GM12878 (cell line): ENCODE data around the gene ARMC8. TPM values are rescaled to one million over a fixed set of nuclear protein-coding genes. Genes with fewer than 3 reads are reported as not detected.

ENCODE experiments used
- ATAC-seq: fragments of 200-7000 bp; cut with Tn5 transposase; 3 replicates; pipeline ENCODE4 v1.9.1; 2020; ENCODE audit warnings: mild to moderate bottlenecking, moderate library complexity
- Bru-seq: library from RNA; stranded (reverse); fragments of 400-500 nt; gene quantifications from one replicate; lab custom pipeline; 2021; lab: Mats Ljungman, UMichigan
- BruChase-seq, 2 experiments: library from RNA; stranded (reverse); fragments of 400-500 nt; gene quantifications; one replicate each; lab custom pipeline; 2021; lab: Mats Ljungman, UMichigan
- BruUV-seq: library from RNA; stranded (reverse); fragments of 400-500 nt; replicated peaks from 2 replicates; lab custom pipeline; 2021; lab: Mats Ljungman, UMichigan
- CTCF ChIA-PET: fragments of 300-600 bp; sonication (Branson Sonifier 250); formaldehyde crosslinking; extraction: SDS; loops from one replicate; lab custom pipeline; 2021; ENCODE audit warnings: inconsistent platforms; lab: Yijun Ruan, JAX
- POLR2A ChIA-PET: fragments of 350-600 bp; formaldehyde crosslinking; extraction: SDS; loops from one replicate; lab custom pipeline; 2021; ENCODE audit warnings: inconsistent platforms; lab: Charles Lee
- RAD21 ChIA-PET: fragments of 300-600 bp; sonication (Branson Sonifier 250); formaldehyde crosslinking; loops from one replicate; lab custom pipeline; 2023; ENCODE audit warnings: antibody characterized with exemption; ENCODE audit not compliant: unreplicated experiment; lab: Charles Lee
- SMC1A ChIA-PET: fragments of 300-600 bp; sonication (Branson Sonifier 250); formaldehyde crosslinking; loops from one replicate; lab custom pipeline; 2023; ENCODE audit not compliant: unreplicated experiment, uncharacterized antibody; lab: Charles Lee
- DNase-seq: peaks from one replicate; pipeline ENCODE4 v3.0.0-alpha.2; 2011; ENCODE audit warnings: low read depth, low spot score
- FAIRE-seq: peaks from 3 replicates; lab custom pipeline; 2011; peaks lifted over from hg19 to GRCh38; lab: Jason Lieb, UNC
- H2AFZ ChIP-seq: 2 replicates; pipeline ENCODE4 v1.6.0; 2011; ENCODE audit warnings: low read depth, low read length, control low read depth; ENCODE audit not compliant: control insufficient read depth
- H3K27ac ChIP-seq: 2 replicates; pipeline ENCODE4 v1.5.1; 2011; ENCODE audit warnings: control low read depth; ENCODE audit not compliant: control insufficient read depth, insufficient read depth
- H3K27me3 ChIP-seq, 2 experiments: replicated peaks in 1 of 2; 2 replicates each; pipeline versions ENCODE4 v1.6.0 to v1.6.1; 2011; ENCODE audit warnings: low read length in 1 of 2; ENCODE audit not compliant: control insufficient read depth in 2 of 2, insufficient read depth in 2 of 2
- H3K36me3 ChIP-seq, 2 experiments: 2 replicates each; pipeline ENCODE4 v1.5.1; 2011; ENCODE audit warnings: low read length in 1 of 2; ENCODE audit not compliant: control insufficient read depth in 2 of 2, insufficient read depth in 2 of 2
- H3K4me1 ChIP-seq: 2 replicates; pipeline ENCODE4 v1.6.1; 2011; ENCODE audit warnings: mild to moderate bottlenecking, low read length, moderate library complexity, mixed read lengths; ENCODE audit not compliant: control insufficient read depth, insufficient read depth
- H3K4me2 ChIP-seq: 2 replicates; pipeline ENCODE4 v1.6.0; 2011; ENCODE audit warnings: control low read depth; ENCODE audit not compliant: control insufficient read depth, insufficient read depth
- H3K4me3 ChIP-seq: fragments of 200-600 bp; sonication (generic); 2 replicates; pipeline ENCODE4 v1.5.1; 2016
- H3K79me2 ChIP-seq: 2 replicates; pipeline ENCODE4 v1.6.0; 2011; ENCODE audit warnings: low read length; ENCODE audit not compliant: control insufficient read depth, insufficient read depth
- H3K9ac ChIP-seq: 2 replicates; pipeline ENCODE4 v1.8.0; 2011; ENCODE audit warnings: low read length, control low read depth, mixed read lengths; ENCODE audit not compliant: control insufficient read depth, insufficient read depth
- H3K9me3 ChIP-seq: replicated peaks from 3 replicates; pipeline ENCODE4 v1.5.1; 2011; ENCODE audit warnings: mild to moderate bottlenecking, low read length; ENCODE audit not compliant: control insufficient read depth, insufficient read depth
- H4K20me1 ChIP-seq: 2 replicates; pipeline ENCODE4 v1.6.0; 2011; ENCODE audit not compliant: control insufficient read depth, insufficient read depth
- BCL11A ChIP-seq: IDR thresholded peaks from 2 replicates; pipeline ENCODE4 v1.6.1; 2011; ENCODE audit warnings: low read depth, low read length
- FOXK2 ChIP-seq: fragments of 450-650 bp; IDR thresholded peaks from 2 replicates; pipeline ENCODE4 v1.6.1; 2017; ENCODE audit warnings: mild to moderate bottlenecking, moderate library complexity
- IRF4 ChIP-seq: IDR thresholded peaks from 2 replicates; pipeline ENCODE4 v1.6.1; 2011; ENCODE audit warnings: low read depth, low read length
- SPI1 ChIP-seq: IDR thresholded peaks from 2 replicates; pipeline ENCODE4 v1.6.1; 2011; ENCODE audit warnings: low read depth, mild to moderate bottlenecking, low read length, moderate library complexity, borderline replicate concordance; ENCODE audit not compliant: insufficient read depth
- SUZ12 ChIP-seq: fragments of 200-600 bp; sonication (generic); IDR thresholded peaks from one replicate; pipeline ENCODE4 v1.6.1; 2018; ENCODE audit warnings: antibody characterized with exemption, mild to moderate bottlenecking; ENCODE audit not compliant: unreplicated experiment
- TAF1 ChIP-seq: IDR thresholded peaks from 2 replicates; pipeline ENCODE4 v1.6.1; 2011; ENCODE audit warnings: mild to moderate bottlenecking, low read depth, low read length, borderline replicate concordance
- WGBS: methylation state at CpG from one replicate; pipeline ENCODE4 v1.1.6; 2016; ENCODE audit warnings: low lambda C conversion rate; ENCODE audit not compliant: insufficient replicate concordance, insufficient coverage; ENCODE audit errors: missing lambda C conversion rate; 5-methylcytosine and 5-hydroxymethylcytosine counted together
- in situ Hi-C: fragments of 300-500 bp; cut with MboI; formaldehyde crosslinking; loops from 9 replicates; pipeline ENCODE4 v1.14.3; 2018; ENCODE audit warnings: mixed read lengths
- intact Hi-C: fragments of 100-400 bp; cut with micrococcal nuclease; formaldehyde crosslinking; loops from one replicate; pipeline ENCODE4 v1.14.2; 2022; ENCODE audit not compliant: unreplicated experiment
- long read RNA-seq, 2 experiments: library from polyadenylated mRNA; unstranded; transcript quantifications; one replicate each; pipeline ENCODE4 v2.0.0, GENCODE V29; 2019 to 2020
- polyA minus RNA-seq, 3 experiments: library from RNA; depleted of rRNA, polyadenylated mRNA; stranded (reverse); fragments of >200 nt; gene quantifications; 2 replicates each; pipeline ENCODE4 v1.2.3, GENCODE V29; 2011
- polyA plus RNA-seq, 11 experiments: library from polyadenylated mRNA; depleted of rRNA in 4 of 11; unstranded in 6 of 11; stranded (reverse) in 5 of 11; fragments of >200 nt; fragmentation: Nextera tagmentation in 4 of 11; fragmentation: Illumina TruSeq in 1 of 11; extraction: Ambion mirVana in 4 of 11; extraction: Trizol in 1 of 11; gene quantifications; 1 replicate in 1 of 11; 2 replicates in 10 of 11; pipeline versions ENCODE4 v1.2.1 to v1.2.3, GENCODE V29; 2011 to 2016; ENCODE audit warnings: inconsistent platforms in 2 of 11, missing spikeins in 2 of 11, low read depth in 1 of 11
- total RNA-seq, 4 experiments: library from RNA; depleted of rRNA in 3 of 4; stranded (reverse); fragments of >200 nt in 3 of 4; fragmentation: Illumina TruSeq in 1 of 4; extraction: Trizol in 1 of 4; gene quantifications; 2 replicates each; pipeline versions ENCODE4 v1.2.1 to v1.2.3, GENCODE V29; 2013 to 2021
- TF ChIP-seq, protein P1 (sequence below): IDR thresholded peaks from 2 replicates; pipeline ENCODE4 v1.6.1; 2012; ENCODE audit warnings: low read depth, low read length, improper control_type of control experiment
- TF ChIP-seq, protein P2 (sequence below): fragments of 450-650 bp; IDR thresholded peaks from 2 replicates; pipeline ENCODE4 v1.6.1; 2016; ENCODE audit warnings: mild to moderate bottlenecking
- TF ChIP-seq, protein P3 (sequence below): IDR thresholded peaks from 2 replicates; pipeline ENCODE4 v1.6.1; 2012; ENCODE audit warnings: improper control_type of control experiment, low read depth, low read length; ENCODE audit not compliant: insufficient replicate concordance

Gene ARMC8
- 180 and 202 TPM in 2 replicates for total RNA-seq (2013; cell fraction: nucleolus; rRNA removed)
- total RNA-seq (2014; rRNA removed) (44.5 and 47.6 TPM in 2 replicates), total RNA-seq (2014; rRNA removed; fragmentation: Illumina TruSeq; extraction: Trizol) (40.1 and 40.3 TPM in 2 replicates), total RNA-seq (2021) (36.4 and 37.0 TPM in 2 replicates), polyA plus RNA-seq (2011; rRNA removed) (66.1 and 93.4 TPM in 2 replicates), polyA plus RNA-seq (2014; fragmentation: Illumina TruSeq; extraction: Trizol) (43.1 and 53.5 TPM in 2 replicates), polyA plus RNA-seq (2014; fragmentation: Nextera tagmentation; extraction: Ambion mirVana) (10 to 100 TPM; 40.3 to 48.4 TPM), polyA plus RNA-seq (2014; rRNA removed) (25.3 and 29.8 TPM in 2 replicates), polyA plus RNA-seq (2016; fragmentation: Nextera tagmentation; extraction: Ambion mirVana) (10 to 100 TPM; 52.9 to 61.5 TPM), polyA minus RNA-seq (2011; rRNA and poly(A)+ RNA removed) (196 and 271 TPM in 2 replicates), Bru-seq, nascent RNA (percentile 82 among the genes with signal in this experiment), BruChase-seq, experiment 1, labeled RNA remaining after a 6-hour chase (percentile 81 among the genes with signal in this experiment), BruChase-seq, experiment 2, labeled RNA remaining after a 2-hour chase (percentile 84 among the genes with signal in this experiment)
- 20.4 TPM for polyA plus RNA-seq (2011; ENCODE audit: low read depth)
- polyA plus RNA-seq (2011; cell fraction: cytosol; rRNA removed) = 69.6 and 83.4 TPM in 2 replicates
- 79.7 and 92.5 TPM in 2 replicates for polyA plus RNA-seq (2011; cell fraction: nucleus; rRNA removed)
- 17.2 and 24.8 TPM in 2 replicates for polyA plus RNA-seq (2012)
- 25.4 and 26.4 TPM in 2 replicates for polyA minus RNA-seq (2011; cell fraction: cytosol; rRNA and poly(A)+ RNA removed)
- polyA minus RNA-seq (2011; cell fraction: nucleus; rRNA and poly(A)+ RNA removed) = 134 and 165 TPM in 2 replicates
- long read RNA-seq, experiment 1, full-length matches to known transcripts = 34 of 51 reads
- long read RNA-seq, experiment 1, partial matches to known transcripts = 5 of 51 reads
- long read RNA-seq, experiment 1, other reads (novel, unspliced or antisense) = 12 of 51 reads
- long read RNA-seq, experiment 2, full-length matches to known transcripts = 342 of 501 reads
- long read RNA-seq, experiment 2, partial matches to known transcripts = 52 of 501 reads
- long read RNA-seq, experiment 2, other reads (novel, unspliced or antisense) = 107 of 501 reads

GRCh38 chr3:138187296-138188012 is at the start of gene ARMC8:
Gene ARMC8 (plus strand): TSS chr3:138187301. CDS start chr3:138187555, 254 bp downstream.
- Histone ChIP-seq H3K4me2 (peak within 1 kb of the TSS; percentile 97), H3K4me3 (peak within 1 kb of the TSS; percentile 90), H2AFZ (peak within 1 kb of the TSS; percentile 100), H3K79me2 (peaks cover 48% of the 10 kb centered on the region), H3K27me3 (no peaks in the 10 kb centered on the region), H3K9me3 (no peaks in the 10 kb centered on the region), H3K27ac (peak within 1 kb of the TSS; percentile 99), H3K4me1 (no peaks in the 10 kb centered on the region), H3K36me3 (peaks cover 0 to 6% of the 10 kb centered on the region in 2 experiments; a peak in 1 of 4 replicates), H4K20me1 (no peaks in the 10 kb centered on the region), H3K9ac (peak within 1 kb of the TSS; percentile 99)
- POLR2A ChIA-PET = interaction anchor here (0.6 to 3.2 kb wide), 2 partner anchors 14 to 68 kb away, joined by 5 to 20 read pairs; partner anchors contain the start of gene DBR1
- RAD21 ChIA-PET = interaction anchor here (1.3 kb wide), 1 partner anchor 13 kb away, joined by 6 read pairs; the partner anchor contains the start of gene DBR1
- FAIRE-seq (no peak), DNase-seq (no peak), ATAC-seq (peak; percentile 76)
- BruUV-seq = no TSS peak
- intact Hi-C loops (loop anchor here (1.0 to 10.0 kb wide), 2 partner anchors 9 to 227 kb away; no protein-coding TSS in a partner anchor), in situ Hi-C loops (no loop called here)
- CTCF ChIA-PET = interaction anchor here (1.3 to 2.3 kb wide), 2 partner anchors 9 to 13 kb away, joined by 4 to 12 read pairs; partner anchors contain the start of gene DBR1
- SMC1A ChIA-PET = interaction anchor here (0.6 to 5.4 kb wide), 5 partner anchors 9 to 43 kb away, joined by 3 to 34 read pairs (median 3); partner anchors contain the start of gene DBR1
- 1% methylated on average over 59 of the region's 59 CpGs for WGBS
- TF ChIP-seq SUZ12 (no peak), SPI1 (no peak), TAF1 (peak; percentile 89; the same call in 1 of the 2 replicates), FOXK2 (peak; percentile 54), IRF4 (peak; percentile 82; the same call in 1 of the 2 replicates), BCL11A (no peak)
- TF ChIP-seq, protein P1, sequence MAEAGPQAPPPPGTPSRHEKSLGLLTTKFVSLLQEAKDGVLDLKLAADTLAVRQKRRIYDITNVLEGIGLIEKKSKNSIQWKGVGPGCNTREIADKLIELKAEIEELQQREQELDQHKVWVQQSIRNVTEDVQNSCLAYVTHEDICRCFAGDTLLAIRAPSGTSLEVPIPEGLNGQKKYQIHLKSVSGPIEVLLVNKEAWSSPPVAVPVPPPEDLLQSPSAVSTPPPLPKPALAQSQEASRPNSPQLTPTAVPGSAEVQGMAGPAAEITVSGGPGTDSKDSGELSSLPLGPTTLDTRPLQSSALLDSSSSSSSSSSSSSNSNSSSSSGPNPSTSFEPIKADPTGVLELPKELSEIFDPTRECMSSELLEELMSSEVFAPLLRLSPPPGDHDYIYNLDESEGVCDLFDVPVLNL = no peak
- TF ChIP-seq, protein P2, sequence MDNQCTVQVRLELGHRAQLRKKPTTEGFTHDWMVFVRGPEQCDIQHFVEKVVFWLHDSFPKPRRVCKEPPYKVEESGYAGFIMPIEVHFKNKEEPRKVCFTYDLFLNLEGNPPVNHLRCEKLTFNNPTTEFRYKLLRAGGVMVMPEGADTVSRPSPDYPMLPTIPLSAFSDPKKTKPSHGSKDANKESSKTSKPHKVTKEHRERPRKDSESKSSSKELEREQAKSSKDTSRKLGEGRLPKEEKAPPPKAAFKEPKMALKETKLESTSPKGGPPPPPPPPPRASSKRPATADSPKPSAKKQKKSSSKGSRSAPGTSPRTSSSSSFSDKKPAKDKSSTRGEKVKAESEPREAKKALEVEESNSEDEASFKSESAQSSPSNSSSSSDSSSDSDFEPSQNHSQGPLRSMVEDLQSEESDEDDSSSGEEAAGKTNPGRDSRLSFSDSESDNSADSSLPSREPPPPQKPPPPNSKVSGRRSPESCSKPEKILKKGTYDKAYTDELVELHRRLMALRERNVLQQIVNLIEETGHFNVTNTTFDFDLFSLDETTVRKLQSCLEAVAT = peak; percentile 76; the same call in 1 of the 2 replicates
- TF ChIP-seq, protein P3, sequence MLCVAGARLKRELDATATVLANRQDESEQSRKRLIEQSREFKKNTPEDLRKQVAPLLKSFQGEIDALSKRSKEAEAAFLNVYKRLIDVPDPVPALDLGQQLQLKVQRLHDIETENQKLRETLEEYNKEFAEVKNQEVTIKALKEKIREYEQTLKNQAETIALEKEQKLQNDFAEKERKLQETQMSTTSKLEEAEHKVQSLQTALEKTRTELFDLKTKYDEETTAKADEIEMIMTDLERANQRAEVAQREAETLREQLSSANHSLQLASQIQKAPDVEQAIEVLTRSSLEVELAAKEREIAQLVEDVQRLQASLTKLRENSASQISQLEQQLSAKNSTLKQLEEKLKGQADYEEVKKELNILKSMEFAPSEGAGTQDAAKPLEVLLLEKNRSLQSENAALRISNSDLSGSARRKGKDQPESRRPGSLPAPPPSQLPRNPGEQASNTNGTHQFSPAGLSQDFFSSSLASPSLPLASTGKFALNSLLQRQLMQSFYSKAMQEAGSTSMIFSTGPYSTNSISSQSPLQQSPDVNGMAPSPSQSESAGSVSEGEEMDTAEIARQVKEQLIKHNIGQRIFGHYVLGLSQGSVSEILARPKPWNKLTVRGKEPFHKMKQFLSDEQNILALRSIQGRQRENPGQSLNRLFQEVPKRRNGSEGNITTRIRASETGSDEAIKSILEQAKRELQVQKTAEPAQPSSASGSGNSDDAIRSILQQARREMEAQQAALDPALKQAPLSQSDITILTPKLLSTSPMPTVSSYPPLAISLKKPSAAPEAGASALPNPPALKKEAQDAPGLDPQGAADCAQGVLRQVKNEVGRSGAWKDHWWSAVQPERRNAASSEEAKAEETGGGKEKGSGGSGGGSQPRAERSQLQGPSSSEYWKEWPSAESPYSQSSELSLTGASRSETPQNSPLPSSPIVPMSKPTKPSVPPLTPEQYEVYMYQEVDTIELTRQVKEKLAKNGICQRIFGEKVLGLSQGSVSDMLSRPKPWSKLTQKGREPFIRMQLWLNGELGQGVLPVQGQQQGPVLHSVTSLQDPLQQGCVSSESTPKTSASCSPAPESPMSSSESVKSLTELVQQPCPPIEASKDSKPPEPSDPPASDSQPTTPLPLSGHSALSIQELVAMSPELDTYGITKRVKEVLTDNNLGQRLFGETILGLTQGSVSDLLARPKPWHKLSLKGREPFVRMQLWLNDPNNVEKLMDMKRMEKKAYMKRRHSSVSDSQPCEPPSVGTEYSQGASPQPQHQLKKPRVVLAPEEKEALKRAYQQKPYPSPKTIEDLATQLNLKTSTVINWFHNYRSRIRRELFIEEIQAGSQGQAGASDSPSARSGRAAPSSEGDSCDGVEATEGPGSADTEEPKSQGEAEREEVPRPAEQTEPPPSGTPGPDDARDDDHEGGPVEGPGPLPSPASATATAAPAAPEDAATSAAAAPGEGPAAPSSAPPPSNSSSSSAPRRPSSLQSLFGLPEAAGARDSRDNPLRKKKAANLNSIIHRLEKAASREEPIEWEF = no peak
